ENCODE data around the gene AJM1.
"Not testable (repeated sequence)": the region's sequence is repeated elsewhere in the genome, so short reads cannot be mapped to it uniquely, and the experiment has no call there.

The AJM1 gene

DNA sequence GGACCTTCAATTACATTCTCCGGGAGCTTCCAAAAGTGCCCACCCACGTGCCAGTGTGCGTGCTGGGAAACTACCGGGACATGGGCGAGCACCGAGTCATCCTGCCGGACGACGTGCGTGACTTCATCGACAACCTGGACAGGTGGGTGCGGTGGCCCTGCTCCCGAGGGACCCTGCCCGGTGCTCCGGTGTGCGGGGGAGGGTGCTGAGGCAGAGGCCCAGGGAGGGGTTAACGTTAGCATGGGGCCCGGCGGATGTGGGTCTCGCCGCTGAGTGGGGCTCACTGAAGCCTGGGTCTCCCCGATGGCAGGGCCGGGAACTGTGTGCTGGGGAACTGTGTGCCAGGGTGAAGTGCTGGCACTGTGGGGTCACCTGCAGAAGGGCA lies 10.6 kb upstream of the AJM1 start:
- no peak for DNase-seq

DNA sequence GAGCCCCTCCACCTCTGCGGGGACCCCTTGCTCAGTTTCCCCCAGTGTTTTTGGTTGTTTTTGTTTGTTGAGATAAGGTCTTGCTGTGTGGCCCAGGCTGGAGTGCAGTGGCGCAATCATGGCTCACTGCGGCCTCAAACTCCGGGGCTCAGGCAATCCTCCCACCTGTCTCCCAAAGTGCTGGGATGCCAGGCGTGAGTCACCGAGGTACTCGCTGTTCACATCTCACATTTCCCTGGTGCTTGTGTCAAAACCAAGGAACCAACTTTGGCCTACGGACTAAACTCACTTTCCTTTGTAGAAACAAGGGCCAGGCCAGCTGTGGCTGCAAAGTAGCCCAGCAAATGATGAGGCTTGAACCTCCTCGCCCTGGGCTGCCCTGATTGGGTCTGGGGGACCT lies 9.7 kb upstream of the AJM1 start:
- no peak for DNase-seq

GRCh38 chr9:136833381-136834048 lies 8.8 kb upstream of the AJM1 start:
- not testable (repeated sequence) for DNase-seq

DNA sequence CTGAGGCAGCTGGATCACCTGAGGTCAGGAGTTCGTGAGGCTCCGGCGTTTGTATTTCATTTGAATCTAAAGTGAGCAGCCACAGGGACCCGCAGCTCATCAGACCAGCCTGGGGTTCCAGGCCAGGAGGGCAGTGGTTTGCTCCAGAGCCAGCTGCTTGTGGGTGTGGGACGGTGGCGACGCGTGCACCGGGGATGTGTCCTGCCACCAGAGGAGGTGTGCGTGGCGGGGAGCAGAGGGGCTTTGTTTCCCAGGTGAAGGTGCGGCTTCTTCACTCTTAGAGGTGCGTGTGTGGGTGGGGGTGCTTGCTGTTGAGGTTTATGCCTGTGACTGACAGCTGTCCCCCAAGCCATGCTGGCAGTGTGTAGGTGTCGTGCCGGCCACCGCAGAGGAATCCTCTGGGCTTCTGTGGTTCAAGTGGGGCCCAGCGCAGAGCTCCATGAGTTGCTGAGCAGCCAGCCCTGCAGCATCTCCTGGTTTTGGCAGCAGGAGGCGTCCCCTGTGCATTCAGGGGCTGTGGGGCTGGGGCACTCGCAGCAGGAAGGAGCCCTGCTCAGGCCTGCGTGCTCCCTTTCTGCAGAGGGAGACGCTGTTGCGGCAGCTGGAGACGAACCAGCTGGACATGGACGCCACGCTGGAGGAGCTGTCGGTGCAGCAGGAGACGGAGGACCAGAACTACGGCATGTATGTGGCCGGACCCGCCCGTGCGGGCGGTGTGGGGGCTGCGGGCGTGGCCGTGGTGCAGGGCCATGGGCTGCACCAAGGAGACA lies 6.9 kb upstream of the AJM1 start:
- DNase-seq, result no peak

- no peak for DNase-seq
These were observed 6.1 kb upstream of the AJM1 start for GRCh38 chr9:136835932-136836904.

DNA sequence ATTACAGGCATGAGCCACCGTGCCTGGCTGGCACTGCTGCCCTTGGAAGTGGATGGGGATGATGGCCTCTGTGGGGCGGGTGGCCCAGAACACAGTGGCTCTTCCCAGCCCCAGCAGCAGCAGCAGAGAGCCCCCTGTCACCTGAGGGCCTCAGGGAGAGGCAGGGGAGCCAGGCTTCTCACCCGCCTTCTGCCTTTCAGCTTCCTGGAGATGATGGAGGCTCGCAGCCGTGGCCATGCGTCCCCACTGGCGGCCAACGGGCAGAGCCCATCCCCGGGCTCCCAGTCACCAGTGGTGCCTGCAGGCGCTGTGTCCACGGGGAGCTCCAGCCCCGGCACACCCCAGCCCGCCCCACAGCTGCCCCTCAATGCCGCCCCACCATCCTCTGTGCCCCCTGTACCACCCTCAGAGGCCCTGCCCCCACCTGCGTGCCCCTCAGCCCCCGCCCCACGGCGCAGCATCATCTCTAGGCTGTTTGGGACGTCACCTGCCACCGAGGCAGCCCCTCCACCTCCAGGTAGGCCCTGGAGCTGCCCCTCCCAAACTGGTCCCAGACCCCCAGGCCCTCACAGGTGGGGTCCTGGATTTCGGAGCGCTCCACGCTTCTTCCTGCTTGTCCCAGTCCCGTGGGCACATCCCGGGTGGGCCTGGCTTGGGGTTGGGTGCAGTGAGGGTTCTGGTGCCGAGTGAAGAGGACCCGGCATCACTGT lies 5.0 kb upstream of the AJM1 start:
- no peak for DNase-seq

DNA sequence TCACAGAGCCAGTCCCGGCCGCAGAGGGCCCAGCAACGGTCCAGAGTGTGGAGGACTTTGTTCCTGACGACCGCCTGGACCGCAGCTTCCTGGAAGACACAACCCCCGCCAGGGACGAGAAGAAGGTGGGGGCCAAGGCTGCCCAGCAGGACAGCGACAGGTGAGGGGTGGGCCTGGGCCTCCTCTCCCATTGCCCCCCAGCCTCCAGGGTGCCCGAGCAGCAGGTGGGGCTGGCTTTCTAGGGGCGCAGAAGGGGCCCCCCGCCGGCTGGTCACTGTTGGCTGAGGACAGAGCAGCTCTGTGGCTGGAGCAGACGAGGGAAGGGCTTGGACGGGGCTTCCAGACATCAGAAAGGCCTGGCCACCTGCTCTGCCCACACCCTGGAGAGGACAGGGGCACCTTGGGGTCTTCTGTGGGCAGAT lies 4.4 kb upstream of the AJM1 start:
- not testable (repeated sequence) for DNase-seq

DNA sequence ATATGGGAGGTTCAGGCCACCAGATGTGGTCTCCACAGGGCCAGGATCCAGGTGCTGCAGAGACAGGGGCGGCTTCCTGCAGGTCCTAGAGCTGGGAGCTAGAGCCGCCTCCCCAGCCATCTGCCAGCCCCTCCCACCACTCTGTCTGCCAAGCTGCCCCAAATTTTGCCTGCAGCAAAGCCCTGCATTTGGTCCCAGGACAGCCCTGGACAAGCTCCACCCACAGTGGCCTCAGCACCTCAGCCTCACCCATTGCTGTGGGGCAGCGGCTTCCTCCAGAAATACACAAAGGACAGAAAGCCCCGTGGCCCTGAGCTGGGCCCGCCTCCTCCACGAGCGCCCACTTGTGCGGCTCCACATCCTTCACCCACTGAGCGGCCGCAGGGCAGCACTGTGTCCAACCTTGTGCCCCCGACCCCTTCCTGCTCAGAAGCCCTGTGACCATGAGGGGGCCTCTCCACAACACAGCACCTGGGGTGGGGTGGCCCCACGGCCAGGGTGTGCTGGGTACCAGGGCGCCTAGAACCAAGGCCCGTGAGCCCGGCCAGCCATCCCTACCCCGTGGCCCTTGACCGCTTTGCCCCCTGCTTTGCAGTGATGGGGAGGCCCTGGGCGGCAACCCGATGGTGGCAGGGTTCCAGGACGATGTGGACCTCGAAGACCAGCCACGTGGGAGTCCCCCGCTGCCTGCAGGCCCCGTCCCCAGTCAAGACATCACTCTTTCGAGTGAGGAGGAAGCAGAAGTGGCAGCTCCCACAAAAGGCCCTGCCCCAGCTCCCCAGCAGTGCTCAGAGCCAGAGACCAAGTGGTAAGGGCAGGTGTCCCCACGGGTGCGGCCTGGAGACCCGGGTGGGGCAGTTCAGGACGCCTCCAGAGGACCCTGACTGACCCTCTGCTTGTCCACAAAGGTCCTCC lies 3.7 kb upstream of the AJM1 start:
- no peak for DNase-seq

- no peak for DNase-seq
These were observed 2.8 kb upstream of the AJM1 start for GRCh38 chr9:136839229-136840139.

DNA sequence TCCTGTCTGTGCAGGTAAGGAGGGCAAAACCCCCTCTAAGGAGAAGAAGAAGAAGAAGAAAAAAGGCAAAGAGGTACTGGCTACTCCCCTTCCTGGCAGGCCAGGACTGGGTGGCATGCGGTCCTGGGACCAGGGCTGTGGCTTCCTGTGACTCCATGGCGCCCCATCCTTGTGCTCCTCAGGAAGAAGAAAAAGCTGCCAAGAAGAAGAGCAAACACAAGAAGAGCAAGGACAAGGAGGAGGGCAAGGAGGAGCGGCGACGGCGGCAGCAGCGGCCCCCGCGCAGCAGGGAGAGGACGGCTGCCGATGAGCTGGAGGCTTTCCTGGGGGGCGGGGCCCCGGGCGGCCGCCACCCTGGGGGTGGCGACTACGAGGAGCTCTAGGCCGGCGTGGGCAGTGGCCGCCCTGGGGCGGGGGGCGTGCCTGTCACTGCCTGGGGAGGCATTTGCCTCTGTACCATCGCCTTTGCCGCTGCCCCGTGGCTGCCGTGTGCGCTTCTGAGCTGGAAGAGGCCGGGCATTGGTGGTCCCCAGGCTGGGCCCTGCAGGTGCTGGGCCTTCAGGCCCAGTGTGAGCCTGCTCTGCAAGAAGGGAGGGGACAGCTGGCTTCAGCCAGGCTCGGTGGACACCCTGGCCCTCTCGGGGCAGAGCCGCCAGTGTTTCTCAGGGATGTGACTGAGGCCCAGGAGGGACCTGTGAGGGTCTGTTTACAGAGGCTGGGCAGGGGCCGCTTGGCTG lies 2.0 kb upstream of the AJM1 start:
- DNase-seq, result no peak

DNA sequence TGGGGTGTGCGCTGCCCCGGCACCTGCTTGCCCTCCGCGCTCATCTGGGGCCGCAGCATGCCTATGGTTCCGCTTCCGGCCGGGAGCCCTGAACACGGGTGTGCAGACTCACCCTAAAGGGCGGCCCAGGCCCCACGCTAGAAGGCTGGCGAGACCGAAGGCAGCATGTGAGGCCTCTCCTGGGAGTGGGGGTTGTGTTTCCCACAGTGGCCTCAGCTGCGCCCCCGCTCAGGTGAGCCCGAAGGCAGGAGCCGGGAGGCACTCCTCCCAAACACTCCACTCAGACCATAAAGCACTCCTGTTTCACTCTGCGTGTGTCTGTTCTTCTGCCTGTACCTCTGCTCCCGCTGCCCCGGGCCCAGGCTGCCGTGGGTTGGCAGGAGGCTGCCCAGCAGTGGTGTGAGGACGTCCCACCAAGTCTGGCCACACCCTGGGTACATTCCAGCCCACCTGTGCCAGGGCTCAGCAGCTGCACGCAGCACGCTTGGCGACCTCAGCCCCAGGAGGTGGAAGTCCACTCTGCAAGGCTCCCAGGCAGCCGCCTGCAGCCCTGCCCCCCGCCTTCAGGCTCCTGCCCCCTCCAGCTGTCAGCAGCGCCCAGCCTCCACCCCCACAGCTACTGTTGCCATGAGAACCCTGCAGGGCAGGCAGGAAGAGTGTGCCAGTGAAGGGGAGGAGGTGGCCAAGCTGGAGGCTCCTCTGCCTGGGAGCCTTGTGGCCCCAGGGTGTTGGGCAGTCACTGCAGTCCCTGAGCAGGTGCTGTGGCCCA lies 1.2 kb upstream of the AJM1 start:
- no peak for DNase-seq

DNA sequence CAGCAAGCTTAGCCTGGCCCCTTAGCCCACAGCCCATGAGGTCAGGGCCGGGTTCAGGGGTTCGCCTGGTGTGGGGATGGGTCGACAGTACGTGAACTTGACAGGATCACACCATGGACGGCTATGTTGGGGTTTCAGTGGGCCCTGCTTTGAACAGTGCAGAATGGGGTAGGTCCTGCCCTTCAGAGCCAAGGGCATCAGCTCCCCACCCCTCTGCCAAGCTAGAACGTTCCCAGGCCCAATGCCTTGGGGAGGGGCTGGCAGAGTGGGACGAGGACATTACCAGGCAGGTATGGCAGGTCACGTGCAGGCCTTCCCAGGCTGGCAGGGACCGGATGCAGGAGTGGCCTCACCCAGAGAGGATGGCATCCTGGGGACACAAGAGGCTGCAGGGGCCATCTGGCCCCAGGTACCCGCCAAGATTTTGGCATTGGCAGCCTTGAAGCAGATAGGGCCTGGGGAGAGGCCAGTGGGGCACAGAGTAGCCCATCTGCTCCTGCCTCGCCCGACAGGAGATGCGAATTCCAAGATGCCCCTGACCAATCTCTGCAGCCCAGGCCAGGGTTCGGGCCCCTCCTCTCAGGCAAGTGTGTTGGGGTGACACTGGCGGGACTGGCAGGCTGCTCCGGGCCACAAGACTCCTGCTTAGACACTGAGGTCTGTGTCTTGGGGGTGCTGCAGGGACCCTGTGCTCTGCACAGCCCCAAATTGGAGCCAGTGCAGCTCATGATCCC lies 465 bp upstream of the AJM1 start:
- not testable (repeated sequence) for DNase-seq

DNA sequence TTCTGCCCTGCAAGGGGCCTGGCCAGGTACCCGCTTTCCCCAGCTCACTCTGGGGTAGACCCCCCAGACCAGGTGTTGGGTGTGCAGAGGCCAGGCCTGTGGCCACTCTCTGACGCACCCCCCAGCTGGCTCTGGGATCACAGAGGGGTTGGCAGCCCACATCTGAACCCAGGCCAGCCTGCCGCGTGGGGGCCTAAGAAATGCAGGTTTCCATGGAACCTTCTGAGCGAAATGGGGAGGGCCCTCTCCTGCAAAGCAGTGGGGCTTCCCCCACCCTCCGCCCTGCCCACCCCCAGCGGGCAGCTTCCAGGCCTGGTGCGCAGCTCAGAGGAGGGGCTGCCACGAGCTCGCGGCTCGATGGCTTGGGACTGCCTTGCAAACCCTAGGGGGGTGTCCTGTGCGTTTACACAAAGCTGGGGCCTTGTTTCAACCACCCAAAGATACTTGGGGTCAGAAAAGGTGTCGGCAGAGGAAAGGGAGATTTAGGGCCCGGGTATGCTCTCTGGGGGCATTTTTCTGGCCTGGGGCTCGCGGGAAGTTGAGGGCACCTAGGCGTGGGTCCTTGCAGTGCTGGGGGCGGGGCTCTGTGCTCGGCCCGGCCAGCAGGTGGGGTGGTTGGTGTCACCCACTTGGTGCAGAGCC lies 1.0 kb downstream of the AJM1 start:
- not testable (repeated sequence) for DNase-seq

DNA sequence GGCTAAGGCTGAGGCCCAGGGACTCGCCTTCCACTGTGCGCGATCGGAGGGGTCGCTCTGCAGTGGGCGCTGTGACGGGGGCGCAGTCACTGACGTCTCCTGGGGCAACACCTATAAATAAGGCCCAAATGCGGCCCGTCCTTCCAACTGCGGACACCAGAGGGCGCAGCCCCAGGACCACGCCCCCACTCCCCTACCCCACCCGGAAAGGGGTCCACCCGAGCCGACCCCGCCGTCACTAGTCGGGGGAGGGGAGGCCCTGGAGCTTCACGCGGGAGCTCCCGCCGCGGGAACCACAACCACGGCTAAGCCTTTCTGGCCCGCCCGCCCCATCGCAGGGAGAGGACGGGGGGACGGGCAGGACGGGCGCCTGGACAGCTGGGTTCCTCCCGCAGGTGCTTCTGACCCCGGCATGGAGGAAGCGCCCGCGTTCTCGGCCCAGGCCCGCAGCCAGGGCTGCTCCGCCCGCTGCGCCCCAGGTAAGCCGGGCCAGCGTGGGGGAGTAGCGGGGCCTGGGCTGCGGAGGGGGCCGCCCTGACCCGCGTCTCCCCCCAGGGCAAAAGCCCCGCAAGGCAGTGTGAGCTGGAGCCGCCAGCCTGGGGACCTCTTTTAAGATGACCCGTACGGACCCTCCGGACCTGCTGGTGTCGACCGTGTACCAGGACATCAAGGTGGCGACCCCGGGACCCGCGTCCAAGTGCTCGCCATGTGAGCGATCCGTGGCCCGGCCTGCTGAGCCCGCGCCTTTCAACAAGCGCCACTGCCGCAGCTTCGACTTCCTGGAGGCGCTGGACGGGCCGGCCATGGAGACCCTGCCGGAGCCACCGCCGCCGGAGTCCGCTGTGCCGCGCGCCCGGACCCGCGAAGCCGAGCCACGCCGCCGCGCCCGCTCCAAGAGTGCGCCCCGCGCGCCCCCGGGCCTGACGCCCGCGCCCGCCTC lies 1.8 kb downstream of the AJM1 start:
- peak; percentile 70 for DNase-seq

- no peak for DNase-seq
These were observed 2.6 kb downstream of the AJM1 start for GRCh38 chr9:136844761-136845464.
